22Rv1 (cell line): ENCODE data around the gene PDZRN4.

Experiments used
- ZFX ChIP-seq: fragments of 450-650 bp; IDR thresholded peaks from 2 replicates; pipeline ENCODE4 v1.6.1; 2017; ENCODE audit warnings: antibody characterized with exemption, borderline replicate concordance
- TF ChIP-seq, protein P1 (sequence below): fragments of 450-650 bp; IDR thresholded peaks from 2 replicates; pipeline ENCODE4 v1.5.1; 2017; ENCODE audit warnings: mild to moderate bottlenecking

DNA sequence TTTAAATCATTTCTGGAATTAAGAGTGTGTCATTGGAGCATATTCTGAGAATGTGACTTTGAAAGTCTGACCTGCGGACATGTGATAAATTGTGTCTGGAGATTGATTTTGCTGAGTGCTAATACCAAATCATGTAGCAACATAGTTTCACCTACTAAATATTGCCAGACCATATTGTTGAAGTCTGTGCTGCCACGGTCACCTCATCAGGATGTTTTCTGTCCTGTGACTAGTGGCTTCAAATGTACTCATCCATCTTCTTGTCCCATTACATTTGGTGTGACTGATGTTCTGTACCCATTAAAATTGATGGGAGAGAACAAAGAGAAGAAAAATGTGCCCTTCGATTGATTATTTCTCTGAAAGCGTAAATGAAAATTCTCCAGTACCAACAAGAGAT is 265.3 kb downstream of the PDZRN4 start:
- TF ChIP-seq, protein P1, sequence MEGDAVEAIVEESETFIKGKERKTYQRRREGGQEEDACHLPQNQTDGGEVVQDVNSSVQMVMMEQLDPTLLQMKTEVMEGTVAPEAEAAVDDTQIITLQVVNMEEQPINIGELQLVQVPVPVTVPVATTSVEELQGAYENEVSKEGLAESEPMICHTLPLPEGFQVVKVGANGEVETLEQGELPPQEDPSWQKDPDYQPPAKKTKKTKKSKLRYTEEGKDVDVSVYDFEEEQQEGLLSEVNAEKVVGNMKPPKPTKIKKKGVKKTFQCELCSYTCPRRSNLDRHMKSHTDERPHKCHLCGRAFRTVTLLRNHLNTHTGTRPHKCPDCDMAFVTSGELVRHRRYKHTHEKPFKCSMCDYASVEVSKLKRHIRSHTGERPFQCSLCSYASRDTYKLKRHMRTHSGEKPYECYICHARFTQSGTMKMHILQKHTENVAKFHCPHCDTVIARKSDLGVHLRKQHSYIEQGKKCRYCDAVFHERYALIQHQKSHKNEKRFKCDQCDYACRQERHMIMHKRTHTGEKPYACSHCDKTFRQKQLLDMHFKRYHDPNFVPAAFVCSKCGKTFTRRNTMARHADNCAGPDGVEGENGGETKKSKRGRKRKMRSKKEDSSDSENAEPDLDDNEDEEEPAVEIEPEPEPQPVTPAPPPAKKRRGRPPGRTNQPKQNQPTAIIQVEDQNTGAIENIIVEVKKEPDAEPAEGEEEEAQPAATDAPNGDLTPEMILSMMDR = no peak
- TF ChIP-seq ZFX = no peak
